Nephron (organoid): ENCODE measurements around the gene ATXN3L.

Source experiments
- H3K27ac Mint-ChIP-seq, 3 experiments: 2 replicates each; pipeline ENCODE4 v1.8.0; 2020; ENCODE audit warnings: mixed read lengths in 3 of 3, mild to moderate bottlenecking in 2 of 3, moderate library complexity in 1 of 3
- H3K27me3 Mint-ChIP-seq: 2 replicates; pipeline ENCODE4 v1.8.0; 2021; ENCODE audit warnings: low read depth, mild to moderate bottlenecking, moderate library complexity, mixed read lengths
- H3K36me3 Mint-ChIP-seq: 2 replicates; pipeline ENCODE4 v1.8.0; 2020; ENCODE audit warnings: low read depth, mixed read lengths
- H3K4me1 Mint-ChIP-seq: 2 replicates; pipeline ENCODE4 v1.8.0; 2020; ENCODE audit warnings: mixed read lengths
- H3K4me3 Mint-ChIP-seq, 3 experiments: 2 replicates each; pipeline ENCODE4 v1.8.0; 2020; ENCODE audit warnings: mild to moderate bottlenecking in 3 of 3, mixed read lengths in 3 of 3, moderate library complexity in 2 of 3
- H3K9me3 Mint-ChIP-seq: 2 replicates; pipeline ENCODE4 v1.8.0; 2020; ENCODE audit warnings: mixed read lengths
- TF ChIP-seq, protein P1 (sequence below), 3 experiments: fragments of 200-600 bp; sonication (generic); IDR thresholded peaks; one replicate each; pipeline ENCODE4 v1.5.0; 2021; ENCODE audit warnings: antibody characterized with exemption in 3 of 3; ENCODE audit not compliant: unreplicated experiment in 3 of 3

Gene ATXN3L

DNA sequence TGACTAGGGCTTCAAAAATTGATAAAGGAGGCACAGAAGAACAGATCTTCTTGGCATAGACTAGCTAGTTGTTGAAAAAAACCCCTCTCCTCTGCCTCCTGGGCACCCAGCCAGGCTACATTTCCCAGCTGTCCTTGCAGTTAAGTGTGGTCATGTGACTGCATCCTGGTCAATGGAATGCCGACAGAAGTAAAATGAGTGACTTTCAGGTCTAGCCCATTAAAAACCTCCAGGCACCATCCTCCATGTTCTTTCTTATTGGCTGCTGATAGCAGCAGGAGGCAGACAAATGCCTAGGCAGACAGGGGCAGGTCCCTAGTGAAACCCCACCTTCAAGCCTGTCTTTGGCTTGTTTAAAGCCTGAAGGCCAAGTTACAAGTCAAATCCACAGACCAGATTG, 35.3 kb downstream of the ATXN3L start:
- Mint-ChIP-seq H3K27me3 (no peaks in the 10 kb centered on the region), H3K27ac (peak overlapping the region in 1 of 3 experiments; percentile 68), H3K4me1 (peaks cover 44% of the 10 kb centered on the region), H3K4me3 (no peak overlapping the region), H3K9me3 (peaks cover 17% of the 10 kb centered on the region), H3K36me3 (peaks cover 5% of the 10 kb centered on the region)
- TF ChIP-seq, protein P1, sequence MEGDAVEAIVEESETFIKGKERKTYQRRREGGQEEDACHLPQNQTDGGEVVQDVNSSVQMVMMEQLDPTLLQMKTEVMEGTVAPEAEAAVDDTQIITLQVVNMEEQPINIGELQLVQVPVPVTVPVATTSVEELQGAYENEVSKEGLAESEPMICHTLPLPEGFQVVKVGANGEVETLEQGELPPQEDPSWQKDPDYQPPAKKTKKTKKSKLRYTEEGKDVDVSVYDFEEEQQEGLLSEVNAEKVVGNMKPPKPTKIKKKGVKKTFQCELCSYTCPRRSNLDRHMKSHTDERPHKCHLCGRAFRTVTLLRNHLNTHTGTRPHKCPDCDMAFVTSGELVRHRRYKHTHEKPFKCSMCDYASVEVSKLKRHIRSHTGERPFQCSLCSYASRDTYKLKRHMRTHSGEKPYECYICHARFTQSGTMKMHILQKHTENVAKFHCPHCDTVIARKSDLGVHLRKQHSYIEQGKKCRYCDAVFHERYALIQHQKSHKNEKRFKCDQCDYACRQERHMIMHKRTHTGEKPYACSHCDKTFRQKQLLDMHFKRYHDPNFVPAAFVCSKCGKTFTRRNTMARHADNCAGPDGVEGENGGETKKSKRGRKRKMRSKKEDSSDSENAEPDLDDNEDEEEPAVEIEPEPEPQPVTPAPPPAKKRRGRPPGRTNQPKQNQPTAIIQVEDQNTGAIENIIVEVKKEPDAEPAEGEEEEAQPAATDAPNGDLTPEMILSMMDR (IDR thresholded peaks at IDR 0.05; ENCODE audit: unreplicated experiment in 3 of 3), result no peak

DNA sequence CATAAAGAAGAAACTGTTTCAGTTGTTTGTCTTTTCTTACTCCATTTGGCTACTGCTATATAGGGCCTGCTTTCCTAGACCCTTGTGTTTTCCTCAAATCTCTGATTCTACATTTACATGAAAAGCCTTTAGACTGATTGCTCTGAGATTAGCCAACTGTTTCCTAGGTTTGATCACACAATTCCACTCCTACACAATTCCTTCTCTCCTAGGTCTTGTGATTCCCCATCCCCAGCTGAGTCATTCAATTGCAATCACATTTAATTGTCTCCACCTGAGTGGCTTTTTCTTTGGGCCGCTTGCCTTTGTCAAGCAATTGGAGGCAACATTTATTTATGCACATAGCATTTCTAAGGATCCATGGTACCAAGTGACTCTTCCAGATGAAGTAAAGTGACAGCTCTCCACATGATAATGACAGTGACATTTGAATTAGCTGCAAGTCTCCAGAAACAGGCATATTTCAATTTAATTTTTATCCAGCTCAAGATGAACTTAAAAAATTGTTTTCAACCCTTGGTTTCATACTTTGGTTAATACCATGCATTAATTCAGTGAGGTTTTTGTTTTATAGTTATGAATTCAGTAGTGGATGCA, 35.8 kb downstream of the ATXN3L start:
- Mint-ChIP-seq H3K36me3 (peaks cover 5% of the 10 kb centered on the region), H3K9me3 (peaks cover 17% of the 10 kb centered on the region), H3K4me3 (no peak overlapping the region), H3K27me3 (no peaks in the 10 kb centered on the region), H3K27ac (peak overlapping the region; percentile 53 to 69 (median 68)), H3K4me1 (peaks cover 44% of the 10 kb centered on the region)
- TF ChIP-seq, protein P1 (IDR thresholded peaks at IDR 0.05; ENCODE audit: unreplicated experiment in 3 of 3), result no peak

DNA sequence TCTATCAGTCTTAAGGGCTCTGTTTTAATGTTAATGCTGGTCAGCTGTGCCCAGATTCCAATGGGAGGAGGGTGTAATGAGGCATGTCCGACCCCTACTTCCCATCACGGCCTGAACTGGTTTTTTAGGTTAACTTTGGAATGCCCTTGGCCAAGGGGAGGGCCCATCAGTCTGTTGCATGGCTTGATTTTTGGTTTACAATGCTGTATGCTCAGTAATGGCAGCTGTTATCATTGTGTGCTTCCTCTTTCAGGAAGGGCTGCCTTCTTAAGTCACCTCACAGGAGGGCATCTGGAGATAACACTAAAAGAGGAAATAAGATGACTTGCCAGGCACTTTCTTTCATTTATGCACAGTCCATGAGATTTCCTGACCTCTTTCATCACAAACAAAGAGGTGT, 36.3 kb downstream of the ATXN3L start:
- Mint-ChIP-seq H3K36me3 (peaks cover 5% of the 10 kb centered on the region), H3K27me3 (no peaks in the 10 kb centered on the region), H3K27ac (peak overlapping the region; percentile 53 to 69 (median 68)), H3K9me3 (peaks cover 17% of the 10 kb centered on the region), H3K4me3 (no peak overlapping the region), H3K4me1 (peaks cover 40% of the 10 kb centered on the region)
- TF ChIP-seq, protein P1 (IDR thresholded peaks at IDR 0.05; ENCODE audit: unreplicated experiment in 3 of 3), result no peak

GRCh38 chrX:13281289-13281688, 38.6 kb downstream of the ATXN3L start:
- peaks cover 5% of the 10 kb centered on the region for H3K36me3 Mint-ChIP-seq
- H3K9me3 Mint-ChIP-seq, result peaks cover 13% of the 10 kb centered on the region
- H3K4me3 Mint-ChIP-seq, result no peak overlapping the region
- H3K4me1 Mint-ChIP-seq, result peaks cover 29% of the 10 kb centered on the region
- no peaks in the 10 kb centered on the region for H3K27me3 Mint-ChIP-seq
- TF ChIP-seq, protein P1 (IDR thresholded peaks at IDR 0.05; ENCODE audit: unreplicated experiment in 3 of 3), result no peak
- no peak overlapping the region for H3K27ac Mint-ChIP-seq

GRCh38 chrX:13279279-13280018, 40.4 kb downstream of the ATXN3L start:
- peak overlapping the region; percentile 99 for H3K27ac Mint-ChIP-seq
- H3K36me3 Mint-ChIP-seq, result no peaks in the 10 kb centered on the region
- no peaks in the 10 kb centered on the region for H3K27me3 Mint-ChIP-seq
- H3K4me3 Mint-ChIP-seq, result no peak overlapping the region
- TF ChIP-seq, protein P1 (IDR thresholded peaks at IDR 0.05; ENCODE audit: unreplicated experiment in 3 of 3), result no peak
- peaks cover 37% of the 10 kb centered on the region for H3K4me1 Mint-ChIP-seq
- H3K9me3 Mint-ChIP-seq, result peaks cover 9% of the 10 kb centered on the region
